Measurements from ENCODE around the gene ARMC3. TPM values are rescaled to one million over a fixed set of nuclear protein-coding genes. Genes with fewer than 3 reads are reported as not detected.

Gene ARMC3
- total RNA-seq, 1 donor from 2014 or later = 1.5 TPM

DNA sequence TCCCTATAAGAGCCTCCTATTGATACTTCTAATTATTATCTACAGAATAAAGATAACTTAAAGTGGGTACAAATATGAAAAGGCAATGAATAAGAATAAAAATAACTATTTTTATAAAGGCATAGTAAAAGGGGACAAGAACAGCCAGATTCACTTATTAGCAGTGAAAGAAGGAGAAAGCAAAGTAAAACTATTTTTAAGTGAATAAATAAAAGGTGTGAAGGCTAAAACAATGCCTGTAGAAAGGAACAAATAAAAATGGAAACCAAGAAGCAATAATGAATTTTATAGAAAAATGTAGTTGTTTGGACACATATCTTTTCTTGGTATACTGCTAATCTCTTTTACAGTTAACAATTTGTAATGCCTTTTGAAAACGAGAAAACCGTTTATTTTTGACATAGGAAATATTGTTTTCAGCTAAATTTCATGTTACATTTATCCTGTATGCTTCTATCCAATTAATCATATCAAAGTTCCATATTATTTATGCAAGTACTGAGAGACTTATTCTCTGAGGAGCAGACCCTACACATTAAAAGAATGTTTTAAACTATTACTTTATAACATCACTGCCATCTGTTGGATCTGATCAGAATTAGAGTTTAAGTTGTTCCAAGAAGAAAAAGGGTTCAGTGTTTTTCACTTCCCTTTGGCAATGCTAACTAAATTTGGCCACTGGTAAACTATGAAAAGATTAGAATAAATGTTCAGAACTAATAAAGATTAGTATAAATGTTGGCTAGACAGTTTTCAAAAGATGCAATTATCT is 59.1 kb downstream of the ARMC3 start:
- Mint-ChIP-seq H3K36me3 (ENCODE audit: low read depth) (no peaks in the 10 kb centered on the region), H3K4me1 (peaks cover 13% of the 10 kb centered on the region), H3K4me3 (no peak overlapping the region), H3K27ac (ENCODE audit: unreplicated experiment) (no peak overlapping the region), H3K27me3 (ENCODE audit: low read depth) (peaks cover 7% of the 10 kb centered on the region), H3K9me3 (no peaks in the 10 kb centered on the region)
- TF ChIP-seq, protein P1, sequence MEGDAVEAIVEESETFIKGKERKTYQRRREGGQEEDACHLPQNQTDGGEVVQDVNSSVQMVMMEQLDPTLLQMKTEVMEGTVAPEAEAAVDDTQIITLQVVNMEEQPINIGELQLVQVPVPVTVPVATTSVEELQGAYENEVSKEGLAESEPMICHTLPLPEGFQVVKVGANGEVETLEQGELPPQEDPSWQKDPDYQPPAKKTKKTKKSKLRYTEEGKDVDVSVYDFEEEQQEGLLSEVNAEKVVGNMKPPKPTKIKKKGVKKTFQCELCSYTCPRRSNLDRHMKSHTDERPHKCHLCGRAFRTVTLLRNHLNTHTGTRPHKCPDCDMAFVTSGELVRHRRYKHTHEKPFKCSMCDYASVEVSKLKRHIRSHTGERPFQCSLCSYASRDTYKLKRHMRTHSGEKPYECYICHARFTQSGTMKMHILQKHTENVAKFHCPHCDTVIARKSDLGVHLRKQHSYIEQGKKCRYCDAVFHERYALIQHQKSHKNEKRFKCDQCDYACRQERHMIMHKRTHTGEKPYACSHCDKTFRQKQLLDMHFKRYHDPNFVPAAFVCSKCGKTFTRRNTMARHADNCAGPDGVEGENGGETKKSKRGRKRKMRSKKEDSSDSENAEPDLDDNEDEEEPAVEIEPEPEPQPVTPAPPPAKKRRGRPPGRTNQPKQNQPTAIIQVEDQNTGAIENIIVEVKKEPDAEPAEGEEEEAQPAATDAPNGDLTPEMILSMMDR (conservative IDR thresholded peaks at IDR 0.05) = peak; percentile 63
- no peak for DNase-seq (ENCODE audit: low read depth, low spot score)

DNA sequence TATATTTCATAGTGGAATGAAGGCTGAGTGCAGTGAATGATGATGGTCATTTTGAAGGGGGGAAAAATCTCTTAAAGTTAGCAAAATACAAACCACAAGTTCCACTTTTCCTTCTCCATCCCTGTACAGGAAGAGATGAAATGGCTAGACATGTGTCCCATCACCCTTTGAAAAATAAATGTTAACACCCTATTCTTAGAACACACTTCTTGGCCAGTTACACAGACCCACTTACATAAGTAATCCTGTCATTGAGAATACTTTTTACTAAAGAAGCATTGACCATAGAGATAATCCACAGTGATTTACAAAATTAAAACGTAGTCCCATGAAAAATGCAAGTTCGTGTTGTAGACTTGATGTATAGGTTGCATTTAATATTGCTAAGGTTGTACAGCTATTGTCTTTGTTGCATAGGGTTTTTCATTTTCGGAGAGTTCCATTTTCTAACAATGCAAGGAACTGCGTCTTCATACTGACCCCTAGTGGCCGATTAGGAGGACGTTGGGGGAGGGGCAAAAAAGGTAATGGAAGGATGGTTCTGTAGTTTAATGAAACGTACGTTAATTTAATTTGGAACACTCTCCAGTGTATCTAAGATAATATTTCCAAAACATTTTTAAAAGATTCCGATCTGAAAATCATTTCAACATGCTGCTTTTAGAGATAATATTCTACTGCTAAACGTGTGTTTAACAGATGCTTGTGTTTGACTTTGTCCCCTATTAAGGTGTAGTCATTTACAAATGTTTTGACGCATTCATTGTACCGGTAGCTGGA is 60.9 kb downstream of the ARMC3 start:
- no peak overlapping the region for H3K27ac Mint-ChIP-seq (ENCODE audit: unreplicated experiment)

DNA sequence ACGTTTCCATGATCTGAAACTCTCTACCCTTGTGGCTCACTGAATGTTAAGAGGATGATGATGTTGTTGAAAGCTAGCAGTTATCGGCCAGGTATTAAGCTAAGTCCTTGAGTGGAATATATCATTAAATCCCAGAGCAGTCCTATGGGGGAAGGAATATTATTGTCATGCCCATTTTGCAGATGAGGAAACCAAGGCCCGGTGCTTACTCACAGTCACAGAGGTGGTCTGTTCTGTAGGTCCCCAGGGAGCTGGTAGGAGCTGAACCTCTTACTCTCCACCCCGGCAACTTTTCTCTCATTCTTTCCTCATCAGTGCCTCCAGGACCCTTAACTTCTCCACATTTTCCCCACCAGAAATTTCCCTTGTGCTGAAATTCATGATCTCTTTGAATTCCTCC is 62.6 kb downstream of the ARMC3 start:
- TF ChIP-seq, protein P1 (conservative IDR thresholded peaks at IDR 0.05) = no peak
- H3K36me3 Mint-ChIP-seq (ENCODE audit: low read depth) = no peaks in the 10 kb centered on the region
- H3K27me3 Mint-ChIP-seq (ENCODE audit: low read depth) = peaks cover 10% of the 10 kb centered on the region
- no peaks in the 10 kb centered on the region for H3K9me3 Mint-ChIP-seq
- DNase-seq (ENCODE audit: low read depth, low spot score) = no peak
- peaks cover 13% of the 10 kb centered on the region for H3K4me1 Mint-ChIP-seq
- no peak overlapping the region for H3K27ac Mint-ChIP-seq (ENCODE audit: unreplicated experiment)
- no peak overlapping the region for H3K4me3 Mint-ChIP-seq

More for the DNA sequence above, 60.9 kb downstream of the ARMC3 start:
- H3K4me3 Mint-ChIP-seq = no peak overlapping the region
- TF ChIP-seq, protein P1 (conservative IDR thresholded peaks at IDR 0.05) = peak; percentile 98
- H3K27me3 Mint-ChIP-seq (ENCODE audit: low read depth) = peaks cover 10% of the 10 kb centered on the region
- peaks cover 13% of the 10 kb centered on the region for H3K4me1 Mint-ChIP-seq
- no peaks in the 10 kb centered on the region for H3K36me3 Mint-ChIP-seq (ENCODE audit: low read depth)
- peak; percentile 65 for DNase-seq (ENCODE audit: low read depth, low spot score)
- H3K9me3 Mint-ChIP-seq = no peaks in the 10 kb centered on the region

DNA sequence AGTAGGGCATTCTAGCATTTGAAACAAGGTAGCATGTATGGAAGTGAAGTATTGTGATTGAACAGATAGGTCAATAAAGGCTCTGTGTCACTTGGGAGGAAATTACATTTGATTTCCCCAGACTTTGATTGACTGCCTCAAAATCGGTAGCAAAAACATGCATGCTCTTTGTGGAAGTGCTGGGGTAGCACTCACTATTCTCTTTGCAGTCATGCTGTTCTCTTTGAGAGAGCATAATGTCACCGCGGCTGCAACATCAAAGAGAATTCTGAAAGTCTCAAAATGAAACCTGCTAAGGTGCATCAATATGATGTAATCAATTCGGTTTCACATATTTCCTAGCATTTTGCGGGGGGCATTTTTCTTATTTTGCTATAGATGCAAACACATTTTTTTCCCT is 64.2 kb downstream of the ARMC3 start:
- H3K36me3 Mint-ChIP-seq (ENCODE audit: low read depth) = no peaks in the 10 kb centered on the region

DNA sequence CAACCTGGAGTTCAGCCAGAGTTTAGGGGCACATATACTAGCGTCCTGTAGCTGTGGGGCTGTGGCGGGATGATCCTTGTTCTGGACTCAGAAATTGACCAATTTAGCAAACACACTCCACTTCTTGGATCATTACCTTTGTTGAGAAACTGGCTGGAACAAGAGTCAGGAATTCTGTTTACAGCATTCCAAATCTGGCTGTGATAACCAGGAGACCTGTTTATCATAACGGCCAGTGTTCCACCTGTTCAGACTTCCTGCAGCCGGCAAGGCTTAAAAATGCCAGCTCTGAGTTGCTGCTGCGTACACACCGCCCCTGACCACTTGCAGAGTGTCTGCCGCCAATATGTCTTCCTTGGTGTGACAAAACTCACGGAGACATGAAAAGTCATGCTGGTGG is 64.8 kb downstream of the ARMC3 start:
- peaks cover 10% of the 10 kb centered on the region for H3K27me3 Mint-ChIP-seq (ENCODE audit: low read depth)
- H3K4me1 Mint-ChIP-seq = peaks cover 13% of the 10 kb centered on the region
- no peak overlapping the region for H3K27ac Mint-ChIP-seq (ENCODE audit: unreplicated experiment)
- no peak overlapping the region for H3K4me3 Mint-ChIP-seq
- no peaks in the 10 kb centered on the region for H3K9me3 Mint-ChIP-seq
- no peaks in the 10 kb centered on the region for H3K36me3 Mint-ChIP-seq (ENCODE audit: low read depth)
- no peak for DNase-seq (ENCODE audit: low read depth, low spot score)
- TF ChIP-seq, protein P1 (conservative IDR thresholded peaks at IDR 0.05) = no peak

More for the DNA sequence above, 64.2 kb downstream of the ARMC3 start:
- DNase-seq (ENCODE audit: low read depth, low spot score) = no peak
- Mint-ChIP-seq H3K4me1 (peaks cover 13% of the 10 kb centered on the region), H3K27me3 (ENCODE audit: low read depth) (peaks cover 10% of the 10 kb centered on the region), H3K9me3 (no peaks in the 10 kb centered on the region), H3K27ac (ENCODE audit: unreplicated experiment) (no peak overlapping the region), H3K4me3 (no peak overlapping the region)
- TF ChIP-seq, protein P1 (conservative IDR thresholded peaks at IDR 0.05) = no peak
